Prostate gland (tissue), 2 donors: ENCODE data around the gene KCNH3.

Source experiments
- CTCF ChIP-seq, 4 experiments: fragments of 200-600 bp in 2 of 4; fragments of 450-650 bp in 2 of 4; sonication (generic) in 2 of 4; IDR thresholded peaks; 1 replicate in 3 of 4; 2 replicates in 1 of 4; pipeline ENCODE4 v1.5.1; 2016 to 2019; ENCODE audit warnings: antibody characterized with exemption in 4 of 4, mild to moderate bottlenecking in 2 of 4, moderate library complexity in 2 of 4
- POLR2A ChIP-seq: fragments of 450-650 bp; IDR thresholded peaks from one replicate; pipeline ENCODE4 v1.6.1; 2016; ENCODE audit warnings: antibody characterized with exemption, mild to moderate bottlenecking

- TF ChIP-seq POLR2A (no peak), CTCF (IDR thresholded peaks at IDR 0.05) (no peak)
These were observed 28.4 kb downstream of the KCNH3 start for GRCh38 chr12:49567302-49567610.
